Cerebellar cortex (tissue), 1 donor: Measurements from ENCODE around the gene PYGM.

Experiments used
- DNase-seq: peaks from one replicate; pipeline ENCODE4 v3.0.0-alpha.2; 2015; ENCODE audit warnings: low spot score

Gene PYGM

GRCh38 chr11:64734811-64735724, 24.7 kb downstream of the PYGM start:
- no peak for DNase-seq

DNA sequence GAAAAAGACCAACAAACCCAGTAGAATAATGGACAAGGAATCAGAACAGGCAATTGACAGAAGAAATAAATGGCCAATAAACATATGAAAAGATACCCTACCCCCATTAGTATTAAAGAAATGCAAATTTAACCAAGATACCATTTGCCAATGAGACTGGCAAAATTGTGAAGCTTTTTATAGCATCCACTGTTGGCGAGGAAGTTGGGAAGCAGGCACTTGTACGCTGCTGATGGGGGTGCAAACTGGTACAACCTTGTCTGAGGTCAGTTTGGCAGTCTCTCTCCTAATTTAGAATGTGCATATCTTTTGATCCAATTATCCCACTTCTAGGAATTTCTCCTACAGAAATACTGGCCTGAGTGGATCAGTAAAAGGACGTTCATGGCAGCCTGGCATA, 28.2 kb downstream of the PYGM start:
- DNase-seq, result no peak

DNA sequence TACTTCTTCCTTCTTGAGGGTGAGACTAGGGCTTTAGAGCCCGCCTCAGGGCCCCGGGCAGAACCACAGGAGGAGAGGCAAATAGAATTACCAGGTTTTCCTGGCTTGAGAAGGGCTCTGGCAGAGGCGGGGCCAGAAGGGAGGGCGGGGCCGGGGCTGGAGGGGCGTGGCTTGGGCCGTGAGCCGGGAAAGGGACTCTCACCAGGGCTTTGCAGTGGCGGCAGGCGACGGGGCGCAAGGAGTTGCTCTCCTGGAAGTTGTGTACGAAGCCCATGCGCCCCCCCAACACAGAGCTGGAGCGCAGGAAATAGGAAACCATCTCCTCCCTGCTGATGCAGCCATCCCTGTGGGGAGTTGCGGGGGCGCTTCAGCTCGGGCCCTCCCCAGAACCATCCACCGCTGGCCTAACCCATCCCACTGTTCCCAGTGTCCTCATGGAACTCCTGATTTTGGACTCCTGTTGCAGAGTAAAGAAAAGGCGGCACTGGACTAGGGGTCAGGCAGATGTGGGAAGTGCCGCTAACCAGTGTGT, 29.9 kb downstream of the PYGM start:
- DNase-seq, result no peak

- DNase-seq, result no peak
Observed at GRCh38 chr11:64728757-64729365, 30.9 kb downstream of the PYGM start.

DNA sequence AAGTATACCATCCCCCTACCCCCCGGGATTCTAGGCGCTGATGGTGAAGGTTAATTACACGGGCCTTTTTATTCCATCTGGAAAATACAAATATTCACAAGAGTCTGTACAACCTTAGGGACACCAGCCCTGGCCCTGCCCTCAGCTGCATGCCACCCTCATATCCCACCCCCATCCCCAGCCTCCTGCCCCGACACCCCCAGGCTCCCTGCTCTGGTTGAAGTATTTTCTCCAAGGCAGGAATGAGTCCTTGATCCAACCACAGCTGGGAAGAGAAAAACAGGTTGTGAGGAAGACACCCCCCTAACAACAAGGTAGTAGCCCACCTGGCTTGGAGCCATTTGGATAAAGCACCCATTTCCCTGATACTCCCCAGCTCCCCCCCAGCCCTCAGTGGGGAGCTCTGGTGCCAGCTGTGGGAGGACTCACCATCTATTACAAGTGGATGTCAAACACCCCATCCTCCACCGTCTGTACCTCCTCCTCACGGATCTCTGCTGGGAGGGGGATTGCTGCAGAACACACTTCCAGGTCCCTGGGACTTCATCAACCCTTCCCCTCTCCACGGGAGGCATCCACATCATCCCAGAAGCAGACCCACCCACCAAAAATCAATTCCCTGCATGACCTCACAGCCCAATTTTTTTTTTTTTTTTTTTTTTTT, 32.8 kb downstream of the PYGM start:
- DNase-seq, result no peak

DNA sequence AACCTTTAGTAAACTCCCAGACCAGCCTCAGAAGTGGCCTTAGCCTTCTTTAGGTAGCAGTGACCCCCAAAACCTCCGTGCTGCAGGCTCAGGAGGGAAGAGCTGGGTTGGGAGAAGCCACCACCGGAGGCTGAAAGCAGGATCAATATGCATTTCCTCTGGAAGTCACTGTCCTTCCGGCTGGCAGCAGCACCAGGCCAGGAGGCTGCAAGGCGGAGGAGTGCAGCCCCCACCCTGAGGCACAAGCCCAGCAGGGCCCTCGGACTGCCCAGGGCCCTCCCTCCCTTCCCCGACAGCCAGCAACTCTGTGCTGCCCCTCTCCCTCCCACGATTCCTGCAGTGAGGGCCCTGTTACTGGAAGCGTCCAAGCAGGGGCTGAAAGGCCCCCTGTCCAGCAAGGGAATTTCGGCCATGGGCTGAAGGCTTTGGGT, 33.5 kb downstream of the PYGM start:
- DNase-seq, result no peak

DNA sequence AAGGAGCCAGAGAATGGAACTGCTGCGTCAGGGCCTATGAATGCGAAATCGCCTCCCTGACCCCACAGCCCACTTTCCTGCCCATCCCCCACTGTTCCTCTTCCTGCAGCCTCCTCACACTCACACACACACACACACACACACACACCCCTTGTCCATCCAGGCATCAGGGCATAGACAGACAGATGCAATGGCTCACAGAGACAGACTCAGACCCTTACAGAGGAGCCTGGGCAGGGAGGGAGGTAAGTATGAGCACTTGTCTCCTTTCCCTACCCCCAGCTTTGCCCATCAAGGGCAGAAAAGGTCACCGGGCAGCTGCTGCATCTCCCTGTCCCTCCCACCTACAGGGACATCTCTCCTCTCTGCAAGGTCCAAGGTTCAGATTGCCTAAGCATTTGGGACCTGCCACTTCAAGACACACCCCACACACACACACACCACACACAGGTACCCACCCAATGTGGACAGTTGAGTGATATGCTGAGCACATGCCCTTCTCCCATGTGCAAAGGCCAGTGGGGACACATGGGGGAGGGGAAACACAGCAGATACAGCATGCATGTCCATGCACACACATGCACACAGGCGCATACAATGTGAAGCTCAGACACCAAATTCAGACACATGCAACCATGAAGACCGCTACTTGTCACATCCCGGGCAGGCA, 34.8 kb downstream of the PYGM start:
- no peak for DNase-seq

DNA sequence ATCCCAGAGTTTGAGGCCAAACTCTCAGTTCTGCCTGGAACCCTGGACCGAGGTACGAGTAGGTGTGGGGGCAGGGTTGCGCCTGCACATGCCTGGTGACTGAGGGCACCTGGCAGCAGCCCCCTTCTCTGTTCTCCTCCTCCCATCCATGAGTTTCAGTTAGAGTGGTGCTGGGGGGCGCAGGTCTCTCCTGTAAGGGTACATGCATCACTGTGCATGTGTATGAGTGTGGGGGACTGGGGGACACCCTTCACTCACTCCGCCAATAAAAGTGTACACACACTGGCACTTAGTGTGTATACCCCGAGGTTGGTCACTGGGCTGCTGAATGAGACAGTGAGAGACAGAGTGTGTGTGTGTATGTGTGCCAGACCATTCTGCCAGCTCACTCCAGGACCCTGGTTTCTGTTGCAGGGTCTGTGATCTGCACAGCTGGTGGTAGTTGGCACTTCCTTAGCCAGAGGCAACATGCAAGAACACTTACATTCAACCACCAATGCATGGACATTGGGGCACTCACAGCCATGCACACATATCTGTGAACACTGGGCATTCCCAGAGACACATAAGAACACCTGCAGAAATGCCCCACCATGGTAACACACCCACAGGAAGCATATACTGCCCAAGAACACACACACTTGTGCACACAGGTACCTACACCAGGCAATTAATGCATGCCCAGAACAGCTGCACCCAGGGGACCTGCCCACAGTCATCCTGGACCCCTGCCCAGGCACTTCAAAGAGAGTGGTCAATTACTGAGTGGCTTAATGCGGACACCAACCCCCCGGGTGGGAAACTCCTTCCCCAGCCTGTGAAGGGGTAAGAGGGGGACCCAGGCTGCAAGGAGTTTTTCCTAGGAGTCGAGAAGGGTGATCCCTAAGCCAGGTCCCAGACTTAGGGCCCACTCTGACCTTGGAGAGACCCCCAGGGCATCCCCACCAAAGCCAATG, 35.6 kb downstream of the PYGM start:
- no peak for DNase-seq

DNA sequence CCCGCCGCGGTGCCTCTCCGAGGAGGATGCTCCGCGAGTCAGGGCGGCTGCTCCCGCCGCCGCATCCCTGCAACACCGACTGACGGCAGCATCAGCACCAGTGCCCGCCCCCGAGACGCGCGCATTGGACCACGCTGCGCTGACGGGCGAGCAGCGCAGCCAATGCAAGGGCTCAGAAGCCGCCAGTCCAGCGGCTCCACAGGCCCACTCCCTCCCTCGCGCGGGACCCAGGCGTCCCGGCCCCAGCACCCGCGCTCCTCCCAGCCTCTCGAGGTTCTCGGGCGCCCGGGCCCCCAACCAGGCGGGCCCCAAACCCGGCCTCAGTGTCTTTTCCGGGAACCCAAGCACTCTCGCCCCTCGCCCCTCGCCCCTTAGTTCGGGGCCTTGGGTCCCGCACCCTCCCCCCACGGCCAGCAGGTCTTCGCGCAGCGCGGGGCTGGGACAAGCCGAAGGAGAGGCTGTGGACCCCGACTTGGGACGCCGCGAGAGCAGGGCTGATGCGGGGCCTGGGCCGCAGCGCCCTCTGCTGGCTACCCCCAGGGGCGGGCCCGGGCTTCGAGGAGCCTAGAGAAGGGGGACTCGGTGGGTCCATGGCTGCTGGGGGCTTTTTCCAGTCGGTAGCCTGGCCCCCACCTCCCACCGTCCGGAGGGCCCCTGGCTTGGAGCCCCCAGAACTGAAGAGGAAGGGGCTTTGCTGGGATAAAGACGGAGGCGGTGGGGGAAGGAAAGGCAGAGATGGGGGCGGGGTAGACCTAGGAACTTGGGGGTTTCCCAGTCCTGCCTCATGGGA, 36.5 kb downstream of the PYGM start, which contains the start of gene NRXN2:
TSS of gene NRXN2 (minus strand) at position 81 of the 790 bp plus-strand sequence. CDS start 9,498 bp downstream, outside the sequence.
- DNase-seq, result peak; percentile 95

- DNase-seq, result no peak
Observed at GRCh38 chr11:64722141-64723065, 37.4 kb downstream of the PYGM start.

- no peak for DNase-seq
Observed at GRCh38 chr11:64721359-64721699, 38.4 kb downstream of the PYGM start.

DNA sequence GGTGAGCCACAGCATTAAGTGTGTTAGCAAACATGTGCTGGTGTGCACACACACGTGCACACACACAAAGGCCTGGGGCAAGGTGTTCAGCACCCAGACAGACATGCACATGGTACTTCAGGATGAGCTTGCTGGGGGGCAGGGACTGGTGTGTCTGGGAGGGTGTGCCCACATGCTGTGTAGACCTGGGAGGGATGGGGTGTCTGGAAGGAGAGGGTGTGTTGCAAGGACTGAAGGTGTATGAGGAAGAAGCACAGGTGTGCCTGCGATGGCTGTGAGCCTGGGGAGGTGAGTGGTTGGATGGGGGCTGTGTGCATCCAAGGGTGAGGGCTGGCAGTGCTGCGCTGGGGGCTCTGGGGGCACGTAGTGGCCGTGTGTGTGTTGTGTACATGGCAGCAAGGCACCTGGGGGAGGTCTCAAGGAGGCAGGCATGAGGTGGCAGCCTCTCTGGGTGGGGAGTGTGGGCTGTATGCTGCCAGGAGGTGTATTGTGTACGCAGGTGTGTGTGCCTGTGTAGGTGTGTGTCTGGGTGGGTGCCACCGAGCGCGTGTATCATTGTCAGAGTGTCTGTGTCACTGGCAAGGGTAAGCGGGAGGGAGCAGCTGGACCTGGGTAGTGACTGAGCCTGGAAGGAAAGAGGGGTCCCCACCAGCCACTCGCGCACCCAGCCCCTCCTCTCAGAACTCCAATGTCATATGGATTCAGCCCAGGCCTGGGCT, 39.0 kb downstream of the PYGM start:
- DNase-seq, result no peak

DNA sequence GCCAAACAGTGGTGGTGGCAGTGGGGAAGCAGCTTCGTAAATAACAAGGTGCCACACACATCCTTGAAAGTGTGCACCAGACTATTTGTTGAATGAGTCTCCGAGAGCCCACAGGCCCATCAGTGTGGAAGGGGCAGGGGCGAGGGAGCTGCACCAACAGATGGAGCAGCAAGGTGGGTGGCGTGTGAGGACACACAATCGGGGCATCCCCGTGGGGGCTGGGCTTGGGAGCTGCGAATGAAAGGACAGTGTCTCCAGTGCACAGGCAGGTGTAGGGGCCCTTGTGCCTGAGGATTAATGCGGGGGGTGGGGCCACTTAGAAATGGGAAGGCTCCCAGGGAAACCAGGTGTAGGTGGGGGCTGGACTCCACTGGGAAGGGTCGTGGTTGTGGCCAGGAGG, 39.6 kb downstream of the PYGM start:
- no peak for DNase-seq

DNA sequence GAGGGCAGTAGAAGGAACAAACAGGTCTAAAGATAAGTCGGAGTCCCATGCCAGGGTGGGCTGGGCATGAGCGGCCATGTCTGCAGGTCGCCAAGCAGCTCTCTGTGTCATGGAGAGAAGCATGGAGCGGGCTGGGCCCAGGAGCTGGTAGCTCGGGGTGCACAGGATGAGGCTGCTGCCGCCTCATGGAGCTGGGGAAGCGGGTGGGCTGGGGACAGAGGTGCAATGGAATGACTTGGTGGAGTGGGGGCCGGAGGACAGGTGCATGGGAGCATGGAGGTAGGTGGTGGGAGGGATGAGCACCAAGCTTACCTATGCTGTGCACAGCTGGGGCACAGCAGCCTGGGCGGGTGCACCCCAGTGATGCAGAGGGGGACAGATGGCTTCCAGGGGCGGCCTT, 40.4 kb downstream of the PYGM start:
- DNase-seq, result no peak

DNA sequence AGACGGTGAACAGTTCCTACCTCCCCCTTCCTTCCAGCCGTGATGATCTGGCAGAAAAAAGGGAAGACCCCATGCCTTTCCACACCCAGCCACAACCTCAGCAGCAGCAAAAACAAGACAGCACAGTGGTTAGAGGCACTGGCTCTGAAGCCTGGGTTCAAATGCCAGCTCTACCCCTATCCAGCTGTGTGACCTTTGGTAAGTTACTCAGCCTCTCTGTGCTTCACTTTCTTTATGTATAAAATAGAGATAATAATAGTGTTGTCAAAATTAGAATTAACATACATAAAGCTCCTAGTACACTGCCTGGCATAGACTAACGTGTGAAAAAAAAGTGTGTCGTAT, 41.0 kb downstream of the PYGM start:
- DNase-seq, result no peak

- DNase-seq, result peak; percentile 64
Observed at GRCh38 chr11:64718084-64718779, 41.5 kb downstream of the PYGM start.

- no peak for DNase-seq
Observed at GRCh38 chr11:64717268-64717578, 42.6 kb downstream of the PYGM start.
